ENCODE results near the gene PNMA6A.
"Not testable (repeated sequence)": the region's sequence is repeated elsewhere in the genome, so short reads cannot be mapped to it uniquely, and the experiment has no call there.

DNA sequence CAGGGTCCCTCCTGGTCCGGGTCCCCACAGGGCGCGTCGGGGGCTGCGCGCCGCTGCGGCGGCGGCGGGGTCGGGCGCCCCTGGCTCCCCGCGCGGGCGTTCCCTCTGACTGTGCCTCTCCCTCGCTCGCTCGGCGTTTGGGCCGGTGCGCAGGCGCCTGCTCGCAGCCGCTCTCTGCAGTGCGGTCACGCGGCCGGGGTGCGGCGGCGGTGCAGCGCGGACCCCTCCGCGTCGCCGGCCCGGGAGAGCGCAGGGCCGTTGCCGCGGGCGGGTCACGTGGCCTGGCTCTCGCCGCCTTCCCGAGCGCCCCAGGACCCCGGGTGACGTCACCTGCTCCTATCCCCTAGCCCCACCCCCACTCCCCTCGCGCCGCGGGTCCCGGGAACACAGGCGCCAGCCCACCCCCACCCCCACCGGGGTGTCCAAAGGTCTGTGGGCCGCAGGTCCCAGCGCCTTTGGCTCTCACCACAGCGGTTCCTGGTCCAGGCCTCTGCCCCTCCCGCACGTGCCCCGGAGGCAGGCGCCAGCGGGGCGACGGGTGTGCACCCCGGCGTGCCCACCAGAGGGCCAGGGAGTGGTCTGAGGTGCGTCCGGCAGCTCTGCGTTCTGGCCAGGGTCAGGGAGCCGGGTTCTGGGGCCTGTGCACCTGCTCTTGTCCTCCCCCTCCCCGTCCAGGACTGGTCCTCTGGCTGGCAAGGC is 5.3 kb downstream of the PNMA6A start:
- TF ChIP-seq, protein P1, sequence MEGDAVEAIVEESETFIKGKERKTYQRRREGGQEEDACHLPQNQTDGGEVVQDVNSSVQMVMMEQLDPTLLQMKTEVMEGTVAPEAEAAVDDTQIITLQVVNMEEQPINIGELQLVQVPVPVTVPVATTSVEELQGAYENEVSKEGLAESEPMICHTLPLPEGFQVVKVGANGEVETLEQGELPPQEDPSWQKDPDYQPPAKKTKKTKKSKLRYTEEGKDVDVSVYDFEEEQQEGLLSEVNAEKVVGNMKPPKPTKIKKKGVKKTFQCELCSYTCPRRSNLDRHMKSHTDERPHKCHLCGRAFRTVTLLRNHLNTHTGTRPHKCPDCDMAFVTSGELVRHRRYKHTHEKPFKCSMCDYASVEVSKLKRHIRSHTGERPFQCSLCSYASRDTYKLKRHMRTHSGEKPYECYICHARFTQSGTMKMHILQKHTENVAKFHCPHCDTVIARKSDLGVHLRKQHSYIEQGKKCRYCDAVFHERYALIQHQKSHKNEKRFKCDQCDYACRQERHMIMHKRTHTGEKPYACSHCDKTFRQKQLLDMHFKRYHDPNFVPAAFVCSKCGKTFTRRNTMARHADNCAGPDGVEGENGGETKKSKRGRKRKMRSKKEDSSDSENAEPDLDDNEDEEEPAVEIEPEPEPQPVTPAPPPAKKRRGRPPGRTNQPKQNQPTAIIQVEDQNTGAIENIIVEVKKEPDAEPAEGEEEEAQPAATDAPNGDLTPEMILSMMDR (conservative IDR thresholded peaks at IDR 0.05; ENCODE audit: low read length), result not testable (repeated sequence)
- TF ChIP-seq EZH2phosphoT487 (IDR thresholded peaks at IDR 0.05; ENCODE audit: borderline replicate concordance, low read depth, low read length), result not testable (repeated sequence)
